Measurements from ENCODE around the gene GSTP1.

The GSTP1 gene

GRCh38 chr11:67581469-67581868, 2.1 kb upstream of the GSTP1 start:
- H4K8ac ChIP-seq (ENCODE audit: low read length): no peak overlapping the region
- no peak for DNase-seq

GRCh38 chr11:67582011-67582410, 1.6 kb upstream of the GSTP1 start:
- no peak overlapping the region for H2AFZ ChIP-seq (ENCODE audit: low read depth, low read length)
- peak overlapping the region; percentile 47 for H2AK5ac ChIP-seq (ENCODE audit: low read length, severe bottlenecking)
- peaks cover 45% of the 10 kb centered on the region for H3K4me1 ChIP-seq (ENCODE audit: control insufficient read depth, insufficient read depth, low read depth, low read length)
- H2BK12ac ChIP-seq (ENCODE audit: low read length in 2 of 2): no peak overlapping the region
- no peak overlapping the region for H4K91ac ChIP-seq (ENCODE audit: low read length)
- H3K4me2 ChIP-seq (ENCODE audit: low read length, poor library complexity, severe bottlenecking): no peak overlapping the region
- H3K9ac ChIP-seq (ENCODE audit: low read length): no peak overlapping the region
- H3K36me3 ChIP-seq (ENCODE audit: control insufficient read depth in 1 of 2, insufficient read depth in 2 of 2, low read depth in 1 of 2, low read length in 2 of 2): peaks cover 18 to 28% of the 10 kb centered on the region in 2 experiments
- H3K4ac ChIP-seq (ENCODE audit: low read depth in 1 of 2, low read length in 2 of 2): no peak overlapping the region
- no CpG with 5 or more reads among the region's 4 CpGs for WGBS
- H3K27me3 ChIP-seq (ENCODE audit: control insufficient read depth in 1 of 2, insufficient read depth in 1 of 2, low read length in 2 of 2): peaks cover 0 to 47% of the 10 kb centered on the region in 2 experiments
- H4K8ac ChIP-seq (ENCODE audit: low read length): no peak overlapping the region
- H3K23ac ChIP-seq (ENCODE audit: low read length in 2 of 2): no peak overlapping the region
- no peak overlapping the region for H2BK120ac ChIP-seq (ENCODE audit: low read depth, low read length)
- H3K79me1 ChIP-seq (replicated peaks; ENCODE audit: low read length, poor library complexity, severe bottlenecking): peaks cover 2% of the 10 kb centered on the region
- no peak overlapping the region for H2BK5ac ChIP-seq (ENCODE audit: low read depth, low read length, poor library complexity, severe bottlenecking)
- H3K27ac ChIP-seq (ENCODE audit: low read length, poor library complexity, severe bottlenecking): no peak overlapping the region
- no peak overlapping the region for H2BK15ac ChIP-seq (ENCODE audit: low read depth, poor library complexity, severe bottlenecking)
- H3K9me3 ChIP-seq (ENCODE audit: control insufficient read depth, low read length): no peaks in the 10 kb centered on the region
- DNase-seq: no peak
- no peak overlapping the region for H3K18ac ChIP-seq (ENCODE audit: low read depth in 1 of 2, low read length in 2 of 2)
- no peak overlapping the region for H3K14ac ChIP-seq (ENCODE audit: low read length in 2 of 2)
- no peak overlapping the region for H3K4me3 ChIP-seq (ENCODE audit: insufficient read depth in 1 of 2, low read depth in 1 of 2, low read length in 2 of 2)

More at GRCh38 chr11:67581469-67581868, 2.1 kb upstream of the GSTP1 start:
- H4K91ac ChIP-seq (ENCODE audit: low read length): no peak overlapping the region
- H3K27ac ChIP-seq (ENCODE audit: low read length, poor library complexity, severe bottlenecking): peak overlapping the region; percentile 70
- no peak overlapping the region for H2BK12ac ChIP-seq (ENCODE audit: low read length in 2 of 2)
- no peak overlapping the region for H3K14ac ChIP-seq (ENCODE audit: low read length in 2 of 2)
- WGBS: 44% methylated on average over 11 of the region's 11 CpGs
- peaks cover 0 to 53% of the 10 kb centered on the region in 2 experiments for H3K27me3 ChIP-seq (ENCODE audit: control insufficient read depth in 1 of 2, insufficient read depth in 1 of 2, low read length in 2 of 2)
- H3K9me3 ChIP-seq (ENCODE audit: control insufficient read depth, low read length): no peaks in the 10 kb centered on the region
- H3K23ac ChIP-seq (ENCODE audit: low read length in 2 of 2): no peak overlapping the region
- no peak overlapping the region for H3K18ac ChIP-seq (ENCODE audit: low read depth in 1 of 2, low read length in 2 of 2)
- H3K4me1 ChIP-seq (ENCODE audit: control insufficient read depth, insufficient read depth, low read depth, low read length): peaks cover 42% of the 10 kb centered on the region
- H2AK5ac ChIP-seq (ENCODE audit: low read length, severe bottlenecking): peak overlapping the region; percentile 47
- no peak overlapping the region for H2BK15ac ChIP-seq (ENCODE audit: low read depth, poor library complexity, severe bottlenecking)
- peak overlapping the region; percentile 1 for H3K4me2 ChIP-seq (ENCODE audit: low read length, poor library complexity, severe bottlenecking)
- no peaks in the 10 kb centered on the region for H3K79me1 ChIP-seq (replicated peaks; ENCODE audit: low read length, poor library complexity, severe bottlenecking)
- H2AFZ ChIP-seq (ENCODE audit: low read depth, low read length): no peak overlapping the region
- no peak overlapping the region for H3K4ac ChIP-seq (ENCODE audit: low read depth in 1 of 2, low read length in 2 of 2)
- no peak overlapping the region for H3K4me3 ChIP-seq (ENCODE audit: insufficient read depth in 1 of 2, low read depth in 1 of 2, low read length in 2 of 2)
- H3K36me3 ChIP-seq (ENCODE audit: control insufficient read depth in 1 of 2, insufficient read depth in 2 of 2, low read depth in 1 of 2, low read length in 2 of 2): peaks cover 12 to 23% of the 10 kb centered on the region in 2 experiments
- H3K9ac ChIP-seq (ENCODE audit: low read length): no peak overlapping the region
- H2BK5ac ChIP-seq (ENCODE audit: low read depth, low read length, poor library complexity, severe bottlenecking): no peak overlapping the region
- no peak overlapping the region for H2BK120ac ChIP-seq (ENCODE audit: low read depth, low read length)

GRCh38 chr11:67584205-67584880, 731 bp downstream of the GSTP1 start:
- H2BK12ac ChIP-seq (ENCODE audit: low read length in 2 of 2): no peak overlapping the region
- peak; percentile 65 for DNase-seq
- peaks cover 0 to 27% of the 10 kb centered on the region in 2 experiments for H3K27me3 ChIP-seq (ENCODE audit: control insufficient read depth in 1 of 2, insufficient read depth in 1 of 2, low read length in 2 of 2)
- 19% methylated on average over 21 of the region's 33 CpGs for WGBS
- peak overlapping the region; percentile 76 for H3K4me2 ChIP-seq (ENCODE audit: low read length, poor library complexity, severe bottlenecking)
- peak overlapping the region; percentile 63 for H3K27ac ChIP-seq (ENCODE audit: low read length, poor library complexity, severe bottlenecking)
- H3K4me1 ChIP-seq (ENCODE audit: control insufficient read depth, insufficient read depth, low read depth, low read length): peaks cover 38% of the 10 kb centered on the region
- peak overlapping the region; percentile 14 to 39 for H3K14ac ChIP-seq (ENCODE audit: low read length in 2 of 2)
- H3K36me3 ChIP-seq (ENCODE audit: control insufficient read depth in 1 of 2, insufficient read depth in 2 of 2, low read depth in 1 of 2, low read length in 2 of 2): peaks cover 27 to 39% of the 10 kb centered on the region in 2 experiments
- peak overlapping the region; percentile 77 for H4K91ac ChIP-seq (ENCODE audit: low read length)
- no peak overlapping the region for H2AFZ ChIP-seq (ENCODE audit: low read depth, low read length)
- H3K4ac ChIP-seq (ENCODE audit: low read depth in 1 of 2, low read length in 2 of 2): peak overlapping the region; percentile 58 to 82
- H2AK5ac ChIP-seq (ENCODE audit: low read length, severe bottlenecking): peak overlapping the region; percentile 65
- no peak overlapping the region for H3K23ac ChIP-seq (ENCODE audit: low read length in 2 of 2)
- H3K9ac ChIP-seq (ENCODE audit: low read length): peak overlapping the region; percentile 92
- peak overlapping the region; percentile 63 for H2BK15ac ChIP-seq (ENCODE audit: low read depth, poor library complexity, severe bottlenecking)
- peaks cover 4% of the 10 kb centered on the region for H3K79me1 ChIP-seq (replicated peaks; ENCODE audit: low read length, poor library complexity, severe bottlenecking)
- peak overlapping the region; percentile 82 for H4K8ac ChIP-seq (ENCODE audit: low read length)
- H3K18ac ChIP-seq (ENCODE audit: low read depth in 1 of 2, low read length in 2 of 2): peak overlapping the region; percentile 34 to 94
- H3K4me3 ChIP-seq (ENCODE audit: insufficient read depth in 1 of 2, low read depth in 1 of 2, low read length in 2 of 2): peak overlapping the region; percentile 84 to 85
- H2BK120ac ChIP-seq (ENCODE audit: low read depth, low read length): peak overlapping the region; percentile 96
- no peaks in the 10 kb centered on the region for H3K9me3 ChIP-seq (ENCODE audit: control insufficient read depth, low read length)
- H2BK5ac ChIP-seq (ENCODE audit: low read depth, low read length, poor library complexity, severe bottlenecking): no peak overlapping the region
